ENCODE results near the gene STYK1.

GRCh38 chr12:10673659-10674384 lies at the start of gene STYK1:
- TF ChIP-seq POLR2A (IDR thresholded peaks at IDR 0.05; ENCODE audit: low read depth) (no peak), CTCF (IDR thresholded peaks at IDR 0.05) (peak; percentile 41 to 64 (median 56)), POLR2AphosphoS5 (IDR thresholded peaks at IDR 0.05) (no peak)

All from esophagus muscularis mucosa (tissue), 3 donors.